HUES48 (cell line): ENCODE data around the gene PALD1.

Experiments used
- H3K27ac ChIP-seq: one replicate; pipeline ENCODE4 v1.7.0; 2013; ENCODE audit warnings: low read depth, low read length, inconsistent platforms
- H3K27me3 ChIP-seq: 2 replicates; pipeline ENCODE4 v1.6.1; 2013; ENCODE audit warnings: mild to moderate bottlenecking, low read length; ENCODE audit not compliant: control insufficient read depth, insufficient read depth
- H3K36me3 ChIP-seq: 2 replicates; pipeline ENCODE4 v1.6.1; 2013; ENCODE audit warnings: low read length; ENCODE audit not compliant: control insufficient read depth, insufficient read depth
- H3K4me1 ChIP-seq: 2 replicates; pipeline ENCODE4 v1.6.1; 2013; ENCODE audit warnings: mild to moderate bottlenecking, low read length; ENCODE audit not compliant: control insufficient read depth, insufficient read depth
- H3K4me3 ChIP-seq: 2 replicates; pipeline ENCODE4 v1.5.1; 2013; ENCODE audit warnings: mild to moderate bottlenecking, low read depth, low read length
- H3K9ac ChIP-seq: 2 replicates; pipeline ENCODE4 v1.6.1; 2013; ENCODE audit warnings: mild to moderate bottlenecking, low read depth, low read length, moderate library complexity
- H3K9me3 ChIP-seq: 2 replicates; pipeline ENCODE4 v1.6.1; 2013; ENCODE audit warnings: low read length; ENCODE audit not compliant: control insufficient read depth, insufficient read depth

The PALD1 gene

GRCh38 chr10:70589762-70590654 lies 111.4 kb downstream of the PALD1 start:
- Histone ChIP-seq H3K9me3 (no peaks in the 10 kb centered on the region), H3K9ac (no peak overlapping the region), H3K36me3 (no peaks in the 10 kb centered on the region), H3K4me3 (no peak overlapping the region), H3K4me1 (peaks cover 5% of the 10 kb centered on the region), H3K27me3 (no peaks in the 10 kb centered on the region), H3K27ac (no peak overlapping the region)

- H3K27ac ChIP-seq, result no peak overlapping the region
- H3K9ac ChIP-seq, result no peak overlapping the region
- H3K4me3 ChIP-seq, result no peak overlapping the region
- no peaks in the 10 kb centered on the region for H3K27me3 ChIP-seq
- H3K9me3 ChIP-seq, result no peaks in the 10 kb centered on the region
- H3K4me1 ChIP-seq, result no peaks in the 10 kb centered on the region
- no peaks in the 10 kb centered on the region for H3K36me3 ChIP-seq
Observed at GRCh38 chr10:70590655-70591416, 112.3 kb downstream of the PALD1 start.

- Histone ChIP-seq H3K9ac (no peak overlapping the region), H3K4me1 (no peaks in the 10 kb centered on the region), H3K4me3 (no peak overlapping the region), H3K9me3 (no peaks in the 10 kb centered on the region), H3K27me3 (no peaks in the 10 kb centered on the region), H3K36me3 (no peaks in the 10 kb centered on the region), H3K27ac (no peak overlapping the region)
Observed at GRCh38 chr10:70592186-70592735, 113.7 kb downstream of the PALD1 start.

- no peak overlapping the region for H3K9ac ChIP-seq
- no peaks in the 10 kb centered on the region for H3K36me3 ChIP-seq
- H3K9me3 ChIP-seq, result no peaks in the 10 kb centered on the region
- no peaks in the 10 kb centered on the region for H3K4me1 ChIP-seq
- no peak overlapping the region for H3K27ac ChIP-seq
- H3K4me3 ChIP-seq, result no peak overlapping the region
- no peaks in the 10 kb centered on the region for H3K27me3 ChIP-seq
Observed at GRCh38 chr10:70592746-70593512, 114.4 kb downstream of the PALD1 start.

GRCh38 chr10:70593513-70593890 lies 114.9 kb downstream of the PALD1 start:
- Histone ChIP-seq H3K36me3 (no peaks in the 10 kb centered on the region), H3K27ac (no peak overlapping the region), H3K27me3 (no peaks in the 10 kb centered on the region), H3K4me3 (no peak overlapping the region), H3K4me1 (no peaks in the 10 kb centered on the region), H3K9me3 (no peaks in the 10 kb centered on the region), H3K9ac (no peak overlapping the region)

GRCh38 chr10:70594161-70594560 lies 115.6 kb downstream of the PALD1 start:
- no peak overlapping the region for H3K4me3 ChIP-seq
- H3K36me3 ChIP-seq, result no peaks in the 10 kb centered on the region
- H3K9me3 ChIP-seq, result no peaks in the 10 kb centered on the region
- H3K9ac ChIP-seq, result no peak overlapping the region
- H3K27ac ChIP-seq, result no peak overlapping the region
- no peaks in the 10 kb centered on the region for H3K27me3 ChIP-seq
- H3K4me1 ChIP-seq, result no peaks in the 10 kb centered on the region

- no peaks in the 10 kb centered on the region for H3K4me1 ChIP-seq
Observed at GRCh38 chr10:70595566-70596016, 117.0 kb downstream of the PALD1 start.

GRCh38 chr10:70596110-70596798 lies 117.7 kb downstream of the PALD1 start:
- Histone ChIP-seq H3K9me3 (no peaks in the 10 kb centered on the region), H3K27ac (no peak overlapping the region), H3K36me3 (no peaks in the 10 kb centered on the region), H3K27me3 (no peaks in the 10 kb centered on the region), H3K9ac (no peak overlapping the region), H3K4me3 (no peak overlapping the region), H3K4me1 (no peaks in the 10 kb centered on the region)

More at GRCh38 chr10:70595566-70596016, 117.0 kb downstream of the PALD1 start:
- Histone ChIP-seq H3K27ac (no peak overlapping the region), H3K4me3 (no peak overlapping the region), H3K27me3 (no peaks in the 10 kb centered on the region), H3K9ac (no peak overlapping the region), H3K9me3 (no peaks in the 10 kb centered on the region), H3K36me3 (no peaks in the 10 kb centered on the region)

- Histone ChIP-seq H3K27ac (no peak overlapping the region), H3K36me3 (no peaks in the 10 kb centered on the region), H3K27me3 (no peaks in the 10 kb centered on the region), H3K9me3 (no peaks in the 10 kb centered on the region), H3K4me3 (no peak overlapping the region), H3K9ac (no peak overlapping the region), H3K4me1 (no peaks in the 10 kb centered on the region)
Observed at GRCh38 chr10:70596860-70597809, 118.6 kb downstream of the PALD1 start.
